B cell (primary cell): ENCODE results near the gene FLT1.

Source experiments
- EZH2 ChIP-seq: IDR thresholded peaks from 2 replicates; pipeline ENCODE4 v1.6.1; 2012; ENCODE audit warnings: borderline replicate concordance, low read depth, mild to moderate bottlenecking, moderate library complexity, low read length; ENCODE audit not compliant: insufficient read depth, poor library complexity, severe bottlenecking
- TF ChIP-seq, protein P1 (sequence below): fragments of 200-600 bp; IDR thresholded peaks from one replicate; pipeline ENCODE4 v1.8.0; 2022; ENCODE audit warnings: antibody characterized with exemption, mild to moderate bottlenecking

DNA sequence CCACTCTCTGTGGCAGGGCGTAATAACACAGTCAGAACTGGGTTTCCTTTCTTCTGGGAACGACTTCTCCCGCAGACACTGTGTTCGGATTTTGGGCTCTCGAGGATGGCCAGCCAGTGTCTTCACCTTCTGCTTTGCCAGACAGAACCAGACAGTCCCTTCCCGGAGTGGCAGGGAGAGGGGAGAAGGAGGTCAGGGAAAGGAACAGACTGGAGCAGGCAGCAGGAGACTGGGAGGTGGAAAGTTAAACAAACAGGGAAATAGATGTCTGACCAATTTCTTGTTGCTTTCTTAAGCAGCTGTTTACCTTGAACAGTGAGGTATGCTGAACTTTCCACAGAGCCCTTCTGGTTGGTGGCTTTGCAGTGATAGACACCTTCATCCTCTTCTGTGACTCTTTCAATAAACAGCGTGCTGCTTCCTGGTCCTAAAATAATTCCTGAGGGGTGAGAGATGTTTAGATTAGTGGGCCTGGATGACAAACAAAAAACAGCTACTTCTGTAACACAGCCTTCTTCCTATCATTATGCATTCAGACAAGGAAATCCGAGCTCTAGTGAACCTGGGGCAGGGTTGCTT is 137.6 kb downstream of the FLT1 start:
- TF ChIP-seq, protein P1, sequence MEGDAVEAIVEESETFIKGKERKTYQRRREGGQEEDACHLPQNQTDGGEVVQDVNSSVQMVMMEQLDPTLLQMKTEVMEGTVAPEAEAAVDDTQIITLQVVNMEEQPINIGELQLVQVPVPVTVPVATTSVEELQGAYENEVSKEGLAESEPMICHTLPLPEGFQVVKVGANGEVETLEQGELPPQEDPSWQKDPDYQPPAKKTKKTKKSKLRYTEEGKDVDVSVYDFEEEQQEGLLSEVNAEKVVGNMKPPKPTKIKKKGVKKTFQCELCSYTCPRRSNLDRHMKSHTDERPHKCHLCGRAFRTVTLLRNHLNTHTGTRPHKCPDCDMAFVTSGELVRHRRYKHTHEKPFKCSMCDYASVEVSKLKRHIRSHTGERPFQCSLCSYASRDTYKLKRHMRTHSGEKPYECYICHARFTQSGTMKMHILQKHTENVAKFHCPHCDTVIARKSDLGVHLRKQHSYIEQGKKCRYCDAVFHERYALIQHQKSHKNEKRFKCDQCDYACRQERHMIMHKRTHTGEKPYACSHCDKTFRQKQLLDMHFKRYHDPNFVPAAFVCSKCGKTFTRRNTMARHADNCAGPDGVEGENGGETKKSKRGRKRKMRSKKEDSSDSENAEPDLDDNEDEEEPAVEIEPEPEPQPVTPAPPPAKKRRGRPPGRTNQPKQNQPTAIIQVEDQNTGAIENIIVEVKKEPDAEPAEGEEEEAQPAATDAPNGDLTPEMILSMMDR, result no peak
- no peak for TF ChIP-seq EZH2
